Heart left ventricle (tissue), 13 donors: ENCODE measurements around the gene TMEM237.

Experiments used
- CTCF ChIP-seq, 12 donors: fragments of 200-600 bp; sonication (generic) in 4 of 12; IDR thresholded peaks; one replicate each; pipeline versions ENCODE4 v1.5.0 to v1.8.0; 2018 to 2022; ENCODE audit warnings: antibody characterized with exemption in 12 of 12, mild to moderate bottlenecking in 5 of 12
- POLR2A ChIP-seq, 2 donors: fragments of 450-650 bp; IDR thresholded peaks; one replicate each; pipeline ENCODE4 v1.6.1; 2017; ENCODE audit warnings: antibody characterized with exemption in 2 of 2, mild to moderate bottlenecking in 2 of 2, moderate library complexity in 2 of 2
- donor health status: ischemic (EF 13 %, LVEDD 7.1; RV severe dilation, severe dysfunction).
- donor health status: DM: no; HTN: yes; CAD: no.
- donor health status: DM: no; HTN: no; CAD: no.
- donor health status: ischemic (EF 25% LVEDD 6.9; RV normal size, moderate dysfunction).
- donor health status: ischemic (EF 25% LVEDD 5.7; RV mildly dilated, moderate dysfunction).
- donor health status: ischemic (EF 35%, LVEDD 5.7; RV mildly dilated, moderate dysfunction).
- donor health status: nonischemic (EF 11% LVEDD 7.7; RV severe dilation, severe dysfunction).
- donor health status: DM: yes; HTN: yes; CAD: no.
- donor health status: PGD.
- donor health status: ischemic (EF 29% LVEDD 5.4; RV normal size, mild dysfunction).
- donor health status: nonischemic (EF 23%, LVEDD 6.1; RV moderate dilation, normal function).

- TF ChIP-seq CTCF (IDR thresholded peaks at IDR 0.05) (no peak), POLR2A (IDR thresholded peaks at IDR 0.05) (no peak)
Measured at GRCh38 chr2:201664334-201664733, 21.0 kb upstream of the TMEM237 start.
